Ecto neural progenitor cell (in vitro differentiated cells): Measurements from ENCODE around the gene CHRNB1.

Experiments
- DNase-seq: peaks from one replicate; pipeline ENCODE4 v3.0.0-alpha.2; 2018; ENCODE audit warnings: low spot score

Gene CHRNB1

GRCh38 chr17:7444682-7445618, at the start of gene CHRNB1:
Gene CHRNB1 (plus strand): TSS chr17:7445061. CDS start chr17:7445128, 67 bp downstream.
- DNase-seq = peak; percentile 97

GRCh38 chr17:7396147-7396546, 48.7 kb upstream of the CHRNB1 start:
- no peak for DNase-seq

- DNase-seq = no peak
Measured at GRCh38 chr17:7398612-7399011, 46.2 kb upstream of the CHRNB1 start.

GRCh38 chr17:7403043-7403726, 41.7 kb upstream of the CHRNB1 start:
- DNase-seq = no peak

- DNase-seq = no peak
Measured at GRCh38 chr17:7403727-7403976, 41.2 kb upstream of the CHRNB1 start.

- DNase-seq = peak; percentile 100
Measured at GRCh38 chr17:7403977-7404736, 40.7 kb upstream of the CHRNB1 start, which contains the start of gene TMEM256. Gene TMEM256 (minus strand): TSS chr17:7404097. CDS start chr17:7404084, 13 bp downstream.

GRCh38 chr17:7404737-7405349, 40.0 kb upstream of the CHRNB1 start:
- DNase-seq = peak; percentile 90

- peak; percentile 77 for DNase-seq
Measured at GRCh38 chr17:7405350-7406234, 39.3 kb upstream of the CHRNB1 start.

GRCh38 chr17:7406235-7406825, 38.5 kb upstream of the CHRNB1 start:
- no peak for DNase-seq

- no peak for DNase-seq
Measured at GRCh38 chr17:7407082-7407481, 37.8 kb upstream of the CHRNB1 start.

- DNase-seq = no peak
Measured at GRCh38 chr17:7407485-7408251, 37.2 kb upstream of the CHRNB1 start, which contains the start of gene NLGN2. Gene NLGN2 (plus strand): TSS chr17:7407845. CDS start chr17:7408256, 411 bp downstream.

GRCh38 chr17:7408252-7408727, 36.6 kb upstream of the CHRNB1 start:
- no peak for DNase-seq

GRCh38 chr17:7408863-7409262, 36.0 kb upstream of the CHRNB1 start:
- no peak for DNase-seq

GRCh38 chr17:7409716-7410115, 35.1 kb upstream of the CHRNB1 start:
- no peak for DNase-seq

GRCh38 chr17:7410634-7411426, 34.0 kb upstream of the CHRNB1 start:
- no peak for DNase-seq

- no peak for DNase-seq
Measured at GRCh38 chr17:7411427-7411750, 33.5 kb upstream of the CHRNB1 start.

- no peak for DNase-seq
Measured at GRCh38 chr17:7413346-7413985, 31.4 kb upstream of the CHRNB1 start.

- no peak for DNase-seq
Measured at GRCh38 chr17:7414837-7415236, 30.0 kb upstream of the CHRNB1 start.
